BLaER1 (cell line): ENCODE data around the gene PCSK1.

Experiments used
- H3K27ac ChIP-seq: shearing (Covaris generic); formaldehyde crosslinking; 2 replicates; pipeline ENCODE4 v1.8.1; 2022
- H3K27me3 ChIP-seq: shearing (Covaris generic); formaldehyde crosslinking; 2 replicates; pipeline ENCODE4 v1.8.1; 2022
- H3K36me3 ChIP-seq: shearing (Covaris generic); formaldehyde crosslinking; 2 replicates; pipeline ENCODE4 v1.8.1; 2022
- H3K4me1 ChIP-seq: shearing (Covaris generic); formaldehyde crosslinking; 2 replicates; pipeline ENCODE4 v1.8.1; 2022
- H3K4me2 ChIP-seq: shearing (Covaris generic); formaldehyde crosslinking; 2 replicates; pipeline ENCODE4 v1.8.1; 2022
- H3K4me3 ChIP-seq: shearing (Covaris generic); formaldehyde crosslinking; 2 replicates; pipeline ENCODE4 v1.8.1; 2022
- H3K9ac ChIP-seq: shearing (Covaris generic); formaldehyde crosslinking; 2 replicates; pipeline ENCODE4 v1.8.1; 2022
- H3K9me3 ChIP-seq: shearing (Covaris generic); formaldehyde crosslinking; 2 replicates; pipeline ENCODE4 v1.8.1; 2022
- H4K20me1 ChIP-seq: shearing (Covaris generic); formaldehyde crosslinking; 2 replicates; pipeline ENCODE4 v1.8.1; 2022
- Cebpa-rat ChIP-seq: shearing (Covaris generic); IDR thresholded peaks from 2 replicates; pipeline ENCODE4 v1.8.1; 2022

The PCSK1 gene

GRCh38 chr5:96433066-96433447 lies at the start of gene PCSK1:
Gene PCSK1 (minus strand): TSS chr5:96433248. CDS start chr5:96433042, 206 bp downstream.
- no peak within 1 kb of the TSS for H3K4me3 ChIP-seq
- H3K36me3 ChIP-seq: no peaks in the 10 kb centered on the region
- no peaks in the 10 kb centered on the region for H3K27me3 ChIP-seq
- no peak within 1 kb of the TSS for H3K27ac ChIP-seq
- H3K9me3 ChIP-seq: peaks cover 12% of the 10 kb centered on the region
- no peak within 1 kb of the TSS for H3K4me2 ChIP-seq
- no peak for TF ChIP-seq Cebpa-rat
- no peak within 1 kb of the TSS for H3K9ac ChIP-seq
- no peaks in the 10 kb centered on the region for H4K20me1 ChIP-seq
- H3K4me1 ChIP-seq: peaks cover 13% of the 10 kb centered on the region

GRCh38 chr5:96481867-96482266 lies 48.8 kb upstream of the PCSK1 start:
- Histone ChIP-seq H4K20me1 (no peaks in the 10 kb centered on the region), H3K4me2 (no peak overlapping the region), H3K4me1 (no peaks in the 10 kb centered on the region), H3K9me3 (no peaks in the 10 kb centered on the region), H3K27ac (no peak overlapping the region), H3K27me3 (no peaks in the 10 kb centered on the region), H3K36me3 (no peaks in the 10 kb centered on the region), H3K9ac (no peak overlapping the region), H3K4me3 (no peak overlapping the region)
- no peak for TF ChIP-seq Cebpa-rat

- TF ChIP-seq Cebpa-rat: no peak
- H3K27me3 ChIP-seq: no peaks in the 10 kb centered on the region
- no peaks in the 10 kb centered on the region for H4K20me1 ChIP-seq
- no peak overlapping the region for H3K27ac ChIP-seq
- H3K4me3 ChIP-seq: no peak overlapping the region
- H3K4me1 ChIP-seq: no peaks in the 10 kb centered on the region
- H3K36me3 ChIP-seq: no peaks in the 10 kb centered on the region
- H3K9ac ChIP-seq: no peak overlapping the region
- no peaks in the 10 kb centered on the region for H3K9me3 ChIP-seq
- H3K4me2 ChIP-seq: no peak overlapping the region
Measured at GRCh38 chr5:96481009-96481786, 48.1 kb upstream of the PCSK1 start.

GRCh38 chr5:96478983-96479382 lies 45.9 kb upstream of the PCSK1 start:
- no peaks in the 10 kb centered on the region for H3K9me3 ChIP-seq
- H3K4me1 ChIP-seq: no peaks in the 10 kb centered on the region
- H3K36me3 ChIP-seq: no peaks in the 10 kb centered on the region
- no peaks in the 10 kb centered on the region for H3K27me3 ChIP-seq
- H3K4me2 ChIP-seq: no peak overlapping the region
- no peaks in the 10 kb centered on the region for H4K20me1 ChIP-seq
- H3K4me3 ChIP-seq: no peak overlapping the region
- no peak overlapping the region for H3K27ac ChIP-seq
- no peak overlapping the region for H3K9ac ChIP-seq
- TF ChIP-seq Cebpa-rat: no peak

DNA sequence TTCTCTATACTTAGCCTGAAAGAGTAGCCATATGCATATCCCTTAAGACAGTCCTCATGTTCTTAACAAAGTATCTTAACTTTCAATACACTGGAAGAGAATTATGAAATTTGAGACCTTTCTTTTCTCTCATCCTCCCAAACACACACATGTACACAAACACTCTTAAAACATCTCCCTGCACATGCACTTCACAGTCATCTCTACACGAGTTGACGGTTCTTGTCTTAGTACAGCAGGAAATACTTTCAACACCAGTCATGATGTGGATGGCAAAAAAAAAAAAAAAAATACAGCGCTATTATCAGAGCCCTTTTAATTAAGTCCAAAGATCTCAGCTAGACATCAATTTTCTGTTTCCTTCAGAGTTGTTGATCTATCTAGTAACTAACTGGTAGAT lies 43.6 kb upstream of the PCSK1 start:
- H3K9ac ChIP-seq: no peak overlapping the region
- H3K27me3 ChIP-seq: no peaks in the 10 kb centered on the region
- H3K4me3 ChIP-seq: no peak overlapping the region
- no peak overlapping the region for H3K27ac ChIP-seq
- no peaks in the 10 kb centered on the region for H3K4me1 ChIP-seq
- H3K9me3 ChIP-seq: no peaks in the 10 kb centered on the region
- H3K36me3 ChIP-seq: no peaks in the 10 kb centered on the region
- no peak overlapping the region for H3K4me2 ChIP-seq
- no peak for TF ChIP-seq Cebpa-rat
- no peaks in the 10 kb centered on the region for H4K20me1 ChIP-seq

- no peaks in the 10 kb centered on the region for H3K27me3 ChIP-seq
- H3K4me3 ChIP-seq: no peak overlapping the region
- H3K36me3 ChIP-seq: no peaks in the 10 kb centered on the region
- H3K4me1 ChIP-seq: no peaks in the 10 kb centered on the region
- no peak overlapping the region for H3K9ac ChIP-seq
- H3K4me2 ChIP-seq: no peak overlapping the region
- no peaks in the 10 kb centered on the region for H4K20me1 ChIP-seq
- TF ChIP-seq Cebpa-rat: no peak
- H3K9me3 ChIP-seq: no peaks in the 10 kb centered on the region
- no peak overlapping the region for H3K27ac ChIP-seq
Measured at GRCh38 chr5:96474073-96474472, 41.0 kb upstream of the PCSK1 start.

DNA sequence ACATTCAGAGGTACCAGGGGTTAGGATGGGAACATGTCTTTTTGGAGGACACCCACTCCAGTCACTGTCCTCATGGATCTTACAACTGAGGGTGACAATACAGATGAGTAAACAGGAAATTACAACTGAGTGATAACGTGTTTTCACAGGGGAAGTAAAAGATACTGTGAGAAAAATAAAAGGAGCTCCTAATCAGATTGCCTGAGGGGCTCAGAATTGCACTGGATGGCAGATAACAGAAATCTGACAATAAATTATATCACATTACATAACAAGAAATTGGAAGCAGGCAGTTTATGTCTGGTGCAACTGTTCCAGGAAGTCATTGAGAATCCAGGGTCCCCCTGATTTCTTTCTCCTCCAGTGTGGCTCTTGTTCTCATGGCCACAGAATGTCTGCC lies 40.1 kb upstream of the PCSK1 start:
- no peaks in the 10 kb centered on the region for H3K9me3 ChIP-seq
- no peaks in the 10 kb centered on the region for H4K20me1 ChIP-seq

DNA sequence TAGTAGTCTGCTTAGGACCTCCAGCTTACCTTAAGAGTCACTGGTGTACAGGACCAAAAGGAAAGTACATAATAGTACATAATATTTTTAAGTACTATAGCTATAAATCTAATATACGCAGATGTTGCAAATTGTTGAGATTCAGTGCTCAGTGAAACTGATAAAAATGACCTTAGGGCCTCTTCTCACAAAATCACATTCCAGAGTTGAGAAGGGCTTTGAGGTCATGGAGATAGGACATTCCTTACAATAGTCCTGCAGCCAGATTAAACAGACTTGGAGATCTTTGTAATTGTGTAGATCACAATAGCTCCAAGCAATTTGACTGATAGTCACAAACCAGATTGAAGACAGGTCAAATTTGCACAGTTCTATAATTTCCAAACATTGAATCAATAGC lies 37.7 kb upstream of the PCSK1 start:
- TF ChIP-seq Cebpa-rat: no peak
- H3K36me3 ChIP-seq: no peaks in the 10 kb centered on the region
- no peak overlapping the region for H3K4me3 ChIP-seq
- no peak overlapping the region for H3K27ac ChIP-seq
- no peaks in the 10 kb centered on the region for H3K4me1 ChIP-seq
- H3K9me3 ChIP-seq: no peaks in the 10 kb centered on the region
- no peak overlapping the region for H3K9ac ChIP-seq
- no peaks in the 10 kb centered on the region for H4K20me1 ChIP-seq
- no peaks in the 10 kb centered on the region for H3K27me3 ChIP-seq
- no peak overlapping the region for H3K4me2 ChIP-seq

More for the DNA sequence above, 40.1 kb upstream of the PCSK1 start:
- TF ChIP-seq Cebpa-rat: no peak
- H3K4me1 ChIP-seq: no peaks in the 10 kb centered on the region
- no peaks in the 10 kb centered on the region for H3K36me3 ChIP-seq
- no peak overlapping the region for H3K4me3 ChIP-seq
- H3K9ac ChIP-seq: no peak overlapping the region
- no peak overlapping the region for H3K27ac ChIP-seq
- no peak overlapping the region for H3K4me2 ChIP-seq
- H3K27me3 ChIP-seq: no peaks in the 10 kb centered on the region

GRCh38 chr5:96468956-96469355 lies 35.9 kb upstream of the PCSK1 start:
- no peak for TF ChIP-seq Cebpa-rat
- H3K9me3 ChIP-seq: no peaks in the 10 kb centered on the region
- H4K20me1 ChIP-seq: no peaks in the 10 kb centered on the region
- no peak overlapping the region for H3K4me3 ChIP-seq
- no peak overlapping the region for H3K27ac ChIP-seq
- no peak overlapping the region for H3K4me2 ChIP-seq
- no peak overlapping the region for H3K9ac ChIP-seq
- H3K4me1 ChIP-seq: no peaks in the 10 kb centered on the region
- H3K27me3 ChIP-seq: no peaks in the 10 kb centered on the region
- H3K36me3 ChIP-seq: no peaks in the 10 kb centered on the region

DNA sequence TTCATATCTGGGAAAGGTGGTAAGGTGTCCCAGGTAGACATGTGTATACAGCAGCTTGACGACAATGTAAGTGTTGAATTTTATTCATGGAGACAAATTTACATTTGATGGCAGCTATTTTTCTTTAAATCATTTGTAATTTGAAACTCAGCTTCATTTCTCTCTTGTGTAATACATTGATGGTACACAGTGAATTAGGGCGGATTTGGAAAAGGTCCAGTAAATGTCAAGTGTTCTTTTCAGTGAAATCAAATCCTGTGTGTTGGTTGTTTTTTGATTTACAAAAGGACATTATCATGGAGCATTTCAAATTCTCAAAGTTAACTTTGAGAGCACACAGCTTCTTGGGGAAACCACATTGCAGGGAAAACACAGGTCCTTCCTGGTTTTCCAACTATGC lies 30.0 kb upstream of the PCSK1 start:
- no peak for TF ChIP-seq Cebpa-rat
- H3K9me3 ChIP-seq: no peaks in the 10 kb centered on the region
- no peaks in the 10 kb centered on the region for H3K27me3 ChIP-seq
- no peaks in the 10 kb centered on the region for H4K20me1 ChIP-seq
- no peaks in the 10 kb centered on the region for H3K4me1 ChIP-seq
- no peaks in the 10 kb centered on the region for H3K36me3 ChIP-seq
- no peak overlapping the region for H3K9ac ChIP-seq
- no peak overlapping the region for H3K27ac ChIP-seq
- H3K4me3 ChIP-seq: no peak overlapping the region
- no peak overlapping the region for H3K4me2 ChIP-seq
